RWPE2 (cell line): ENCODE measurements around the gene MT3.

ENCODE experiments used
- ATAC-seq: fragments of 200-7000 bp; cut with Tn5 transposase; 3 replicates; pipeline ENCODE4 v1.9.1; 2021; ENCODE audit warnings: low read depth
- DNase-seq: peaks from one replicate; pipeline ENCODE4 v3.0.0-alpha.2; 2020; ENCODE audit warnings: low spot score
- H3K27ac ChIP-seq: fragments of 450-650 bp; 2 replicates; pipeline ENCODE4 v1.5.1; 2017; ENCODE audit warnings: mild to moderate bottlenecking; ENCODE audit not compliant: poor library complexity, severe bottlenecking
- H3K27me3 ChIP-seq: fragments of 250-450 bp; sonication (Bioruptor Pico); 2 replicates; pipeline ENCODE4 v1.5.1; 2021; ENCODE audit warnings: mild to moderate bottlenecking, moderate library complexity; ENCODE audit not compliant: insufficient read depth, poor library complexity, severe bottlenecking
- H3K36me3 ChIP-seq: fragments of 250-450 bp; sonication (Bioruptor Pico); 2 replicates; pipeline ENCODE4 v1.5.1; 2020; ENCODE audit warnings: low read depth, mild to moderate bottlenecking, moderate library complexity
- H3K4me1 ChIP-seq: fragments of 250-450 bp; sonication (Bioruptor Pico); 2 replicates; pipeline ENCODE4 v1.5.1; 2021; ENCODE audit warnings: mild to moderate bottlenecking, moderate library complexity; ENCODE audit not compliant: insufficient read depth, poor library complexity, severe bottlenecking
- H3K4me3 ChIP-seq: fragments of 250-450 bp; sonication (Bioruptor Pico); 2 replicates; pipeline ENCODE4 v1.5.1; 2021; ENCODE audit warnings: mild to moderate bottlenecking, moderate library complexity; ENCODE audit not compliant: severe bottlenecking
- H3K9me3 ChIP-seq: fragments of 250-450 bp; sonication (Bioruptor Pico); 2 replicates; pipeline ENCODE4 v1.5.1; 2021; ENCODE audit warnings: mild to moderate bottlenecking, moderate library complexity; ENCODE audit not compliant: severe bottlenecking
- CTCF ChIP-seq: fragments of 450-650 bp; IDR thresholded peaks from one replicate; pipeline ENCODE4 v1.5.1; 2017; ENCODE audit warnings: mild to moderate bottlenecking, moderate library complexity; ENCODE audit not compliant: poor library complexity, severe bottlenecking

The MT3 gene

GRCh38 chr16:56632156-56632847 is 43.0 kb downstream of the MT3 start, which contains the start of gene MT1M:
Gene MT1M (plus strand): TSS chr16:56632659. CDS start chr16:56632732, 73 bp downstream.
- H3K36me3 ChIP-seq: no peaks in the 10 kb centered on the region
- DNase-seq (no peak), ATAC-seq (no peak)
- no peaks in the 10 kb centered on the region for H3K9me3 ChIP-seq
- no peaks in the 10 kb centered on the region for H3K27me3 ChIP-seq
- H3K4me3 ChIP-seq: no peak within 1 kb of the TSS
- no peaks in the 10 kb centered on the region for H3K4me1 ChIP-seq
- TF ChIP-seq CTCF: no peak
- H3K27ac ChIP-seq: no peak within 1 kb of the TSS

- TF ChIP-seq CTCF: no peak
- no peaks in the 10 kb centered on the region for H3K4me1 ChIP-seq
- H3K9me3 ChIP-seq: no peaks in the 10 kb centered on the region
- no peaks in the 10 kb centered on the region for H3K27me3 ChIP-seq
- ATAC-seq (no peak), DNase-seq (no peak)
- no peaks in the 10 kb centered on the region for H3K36me3 ChIP-seq
- H3K4me3 ChIP-seq: no peak overlapping the region
- no peak overlapping the region for H3K27ac ChIP-seq
Observed at GRCh38 chr16:56632848-56633365, 43.6 kb downstream of the MT3 start.

- TF ChIP-seq CTCF: no peak
- no peak overlapping the region for H3K4me3 ChIP-seq
- H3K9me3 ChIP-seq: no peaks in the 10 kb centered on the region
- H3K36me3 ChIP-seq: no peaks in the 10 kb centered on the region
- H3K27me3 ChIP-seq: no peaks in the 10 kb centered on the region
- no peak overlapping the region for H3K27ac ChIP-seq
- H3K4me1 ChIP-seq: no peaks in the 10 kb centered on the region
- DNase-seq: no peak
- ATAC-seq: no peak
Observed at GRCh38 chr16:56633535-56633934, 44.2 kb downstream of the MT3 start.

- Histone ChIP-seq H3K9me3 (no peaks in the 10 kb centered on the region), H3K27ac (no peak overlapping the region), H3K4me3 (no peak overlapping the region), H3K4me1 (no peaks in the 10 kb centered on the region), H3K36me3 (no peaks in the 10 kb centered on the region), H3K27me3 (no peaks in the 10 kb centered on the region)
- ATAC-seq: no peak
- no peak for DNase-seq
- TF ChIP-seq CTCF: no peak
Observed at GRCh38 chr16:56634715-56635440, 45.5 kb downstream of the MT3 start.
